HG03460 (cell line): Measurements from ENCODE around the gene S100A8.
"Not testable (repeated sequence)": the region's sequence is repeated elsewhere in the genome, so short reads cannot be mapped to it uniquely, and the experiment has no call there.

Source experiments
- ATAC-seq: cut with Tn5 transposase; IDR thresholded peaks from one replicate; pipeline ENCODE4 v1.9.1; 2021; ENCODE audit not compliant: unreplicated experiment

Gene S100A8

GRCh38 chr1:153348511-153349362 is 42.1 kb downstream of the S100A8 start, which contains the start of gene PGLYRP4:
Gene PGLYRP4 (minus strand): TSS chr1:153348841. CDS start chr1:153347932, 909 bp downstream.
- no peak for ATAC-seq

DNA sequence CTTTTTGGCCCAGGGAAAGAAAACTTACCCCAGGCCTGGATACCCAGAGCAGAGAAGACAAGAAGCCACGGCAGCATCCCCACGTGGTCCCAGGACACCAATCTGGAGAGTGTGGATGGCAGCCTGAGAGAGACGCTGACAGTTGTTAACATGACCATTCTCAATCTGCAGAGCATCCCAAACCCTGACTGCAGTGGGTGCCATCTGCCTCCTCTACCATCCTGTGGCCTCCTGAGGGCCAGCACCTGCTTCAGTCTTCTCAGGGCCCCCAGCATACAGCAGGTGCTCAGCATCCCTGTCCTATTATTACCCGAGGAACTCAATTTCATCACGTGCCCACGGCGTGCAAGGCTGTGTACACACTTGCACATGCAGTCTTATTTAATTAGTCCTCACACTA is 43.0 kb downstream of the S100A8 start:
- no peak for ATAC-seq

- ATAC-seq, result not testable (repeated sequence)
Measured at GRCh38 chr1:153347049-153347448, 43.8 kb downstream of the S100A8 start.

GRCh38 chr1:153346077-153346723 is 44.7 kb downstream of the S100A8 start:
- ATAC-seq, result no peak

DNA sequence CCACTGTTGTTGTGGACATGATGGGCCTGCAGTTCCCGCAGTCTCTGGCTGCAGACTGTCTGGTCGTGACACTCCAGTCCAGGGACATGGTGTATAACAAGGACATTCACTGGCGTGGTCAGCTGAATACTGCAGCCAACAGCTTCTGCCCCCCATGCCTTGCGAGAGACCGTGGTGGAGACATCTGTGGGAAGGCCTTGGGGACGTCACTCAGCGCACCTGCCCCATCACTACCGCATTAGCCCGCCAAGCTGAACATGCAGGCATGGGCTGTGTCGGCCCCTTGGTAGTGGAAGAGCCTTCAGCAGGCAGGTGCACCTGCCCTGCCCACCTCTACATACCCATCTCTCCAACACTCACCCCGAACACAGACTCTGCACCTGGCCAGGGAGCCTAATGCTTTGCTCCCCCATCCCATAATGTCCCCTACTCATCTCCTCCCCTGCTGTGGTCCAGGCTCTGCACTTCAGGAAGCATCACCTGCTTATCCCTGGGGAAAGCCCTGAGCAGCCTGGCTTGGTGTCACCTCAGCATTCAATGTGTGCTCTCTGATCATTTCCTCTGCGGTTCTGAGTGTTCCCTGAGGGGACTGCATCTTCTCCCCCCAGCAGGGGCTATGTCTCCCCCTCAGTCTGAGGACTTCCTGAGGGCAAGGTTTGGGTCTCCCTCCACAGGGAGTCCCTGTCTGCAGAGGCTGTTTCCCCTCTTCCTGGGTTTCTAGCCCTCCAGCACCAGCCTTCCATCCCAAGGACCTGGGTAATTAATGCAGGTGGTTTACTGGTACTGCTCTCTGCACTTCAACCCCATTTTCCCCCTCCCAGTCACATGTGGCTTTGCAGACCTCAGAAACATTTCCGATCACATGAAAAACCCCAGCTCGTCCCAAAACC is 45.4 kb downstream of the S100A8 start:
- no peak for ATAC-seq

GRCh38 chr1:153344718-153345025 is 46.2 kb downstream of the S100A8 start:
- ATAC-seq, result no peak

DNA sequence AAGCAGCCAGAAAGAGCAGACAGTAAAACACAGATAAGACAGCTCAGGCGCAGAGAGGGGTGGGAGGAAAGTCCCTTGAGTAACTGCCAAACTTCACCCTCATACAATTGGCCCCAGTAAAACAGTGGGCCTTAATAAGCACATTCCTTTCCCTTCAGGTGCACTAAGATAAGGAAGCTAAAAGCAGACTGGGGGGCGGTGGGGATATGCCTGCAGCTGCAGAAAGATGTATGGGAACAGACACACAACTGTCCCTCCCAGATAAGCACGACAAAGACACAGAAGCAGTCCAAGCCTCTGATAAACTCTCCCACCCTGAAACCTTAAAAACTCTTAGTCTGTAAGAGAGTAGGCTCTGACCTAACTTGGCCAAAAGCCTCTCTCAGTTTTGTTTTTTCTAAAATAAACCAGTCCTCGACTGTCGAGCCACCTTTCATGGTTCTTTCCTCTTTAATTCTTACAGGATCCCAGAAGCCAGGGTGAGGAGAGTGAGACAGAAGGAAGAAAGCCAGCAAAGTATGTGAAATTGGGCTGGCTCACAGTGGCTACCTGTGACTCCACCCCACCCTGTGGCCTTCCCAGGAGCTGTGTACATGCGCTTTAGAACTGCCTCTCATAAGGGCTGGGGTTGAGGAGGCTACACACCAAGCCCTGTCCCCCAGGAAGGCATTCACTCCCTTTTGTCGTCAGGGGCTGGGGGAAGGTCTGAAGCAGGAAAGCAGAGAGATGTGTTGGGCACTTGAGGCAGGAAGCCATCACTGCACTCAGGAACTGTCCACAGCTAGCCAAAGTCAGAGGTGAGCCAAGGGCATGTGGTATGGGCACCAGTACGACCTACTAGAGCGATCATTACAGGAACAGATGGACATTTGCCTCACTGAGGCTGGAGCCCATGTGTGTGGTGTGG is 46.8 kb downstream of the S100A8 start:
- no peak for ATAC-seq

DNA sequence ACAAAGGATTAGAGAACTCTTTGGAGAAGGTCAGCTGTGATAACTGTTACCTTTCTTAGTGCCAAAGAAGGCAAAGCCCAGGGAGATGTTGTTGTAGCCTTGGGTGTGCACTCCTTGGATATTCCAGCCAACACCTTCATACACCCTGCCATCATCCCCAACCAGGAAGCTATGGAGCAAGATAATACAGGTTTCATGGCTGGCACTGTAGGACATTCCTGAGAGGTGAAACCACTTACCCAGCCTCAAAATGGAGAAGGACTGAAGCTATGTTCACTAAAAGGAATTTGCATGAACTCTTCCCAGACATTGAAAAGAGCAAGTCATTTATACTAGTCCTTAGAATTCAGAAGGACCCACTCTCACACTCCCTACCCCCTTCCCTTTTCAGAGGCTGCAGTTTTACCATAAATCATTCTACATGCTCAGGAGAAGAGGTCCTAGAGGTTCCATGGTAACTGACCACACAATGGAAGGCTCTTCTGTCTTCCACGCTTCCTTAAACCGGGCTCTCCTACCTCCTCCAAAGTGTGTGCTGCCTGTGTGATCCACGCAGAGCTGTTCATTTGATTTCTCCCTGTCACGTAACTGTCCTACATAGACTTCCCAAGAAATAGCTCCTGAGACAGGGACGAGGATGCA is 47.7 kb downstream of the S100A8 start:
- no peak for ATAC-seq

- no peak for ATAC-seq
Measured at GRCh38 chr1:153342178-153342577, 48.7 kb downstream of the S100A8 start.

DNA sequence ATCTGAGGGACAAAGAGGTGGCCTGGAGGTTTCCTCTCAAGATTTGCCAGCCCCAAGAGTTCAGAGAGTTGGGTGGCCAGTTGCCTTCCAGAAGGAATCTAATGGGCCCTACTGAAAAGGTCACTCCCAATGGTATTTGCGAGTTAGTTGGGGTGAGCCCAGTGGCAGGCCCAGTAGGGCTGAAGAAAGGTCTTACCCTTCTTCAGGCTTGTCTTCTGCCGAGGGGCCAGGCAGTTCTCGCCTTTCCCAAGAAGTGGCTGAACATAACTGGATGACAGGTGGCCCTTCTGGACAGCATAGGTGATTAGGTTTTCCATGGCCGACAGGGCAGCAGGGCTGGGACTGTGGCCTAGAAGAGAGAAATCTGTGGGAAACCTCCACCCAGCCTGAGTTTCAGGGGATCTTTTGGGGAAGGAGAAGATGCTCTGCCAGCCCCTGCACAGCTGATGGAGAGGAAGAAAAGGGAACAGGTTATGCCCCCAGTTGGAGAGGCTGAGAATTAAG is 49.4 kb downstream of the S100A8 start:
- ATAC-seq, result no peak

- ATAC-seq, result no peak
Measured at GRCh38 chr1:153340356-153340755, 50.5 kb downstream of the S100A8 start.
